HS-5 (cell line): ENCODE results near the gene ZNF649.
"Not testable (repeated sequence)": the region's sequence is repeated elsewhere in the genome, so short reads cannot be mapped to it uniquely, and the experiment has no call there.

Source experiments
- DNase-seq: peaks from one replicate; pipeline ENCODE4 v3.0.0-alpha.2; 2012; ENCODE audit warnings: low read depth

Gene ZNF649

GRCh38 chr19:51904331-51905165, at the start of gene ZNF649:
ZNF649 (minus strand) TSS chr19:51905017; CDS start chr19:51900107, 4,910 bp downstream.
- DNase-seq = peak; percentile 25

GRCh38 chr19:51948975-51949374, 44.2 kb upstream of the ZNF649 start:
- DNase-seq = no peak

- no peak for DNase-seq
Observed at GRCh38 chr19:51946602-51947001, 41.8 kb upstream of the ZNF649 start.

- no peak for DNase-seq
Observed at GRCh38 chr19:51944798-51945552, 40.2 kb upstream of the ZNF649 start.

- DNase-seq = no peak
Observed at GRCh38 chr19:51938936-51939335, 34.1 kb upstream of the ZNF649 start.

GRCh38 chr19:51931921-51932320, 27.1 kb upstream of the ZNF649 start:
- no peak for DNase-seq

- DNase-seq = no peak
Observed at GRCh38 chr19:51927859-51928258, 23.0 kb upstream of the ZNF649 start.

- DNase-seq = peak; percentile 92
Observed at GRCh38 chr19:51926784-51927741, 22.2 kb upstream of the ZNF649 start, which contains the start of gene ZNF613. ZNF613 (plus strand) TSS chr19:51927472; CDS start chr19:51936221, 8,749 bp downstream.

- no peak for DNase-seq
Observed at GRCh38 chr19:51926426-51926783, 21.6 kb upstream of the ZNF649 start.

GRCh38 chr19:51921949-51922348, 17.1 kb upstream of the ZNF649 start:
- DNase-seq = no peak

GRCh38 chr19:51919606-51920005, 14.8 kb upstream of the ZNF649 start:
- DNase-seq = no peak

GRCh38 chr19:51916167-51916566, 11.3 kb upstream of the ZNF649 start:
- no peak for DNase-seq

GRCh38 chr19:51915324-51915867, 10.6 kb upstream of the ZNF649 start:
- no peak for DNase-seq

GRCh38 chr19:51907981-51908380, 3.2 kb upstream of the ZNF649 start:
- not testable (repeated sequence) for DNase-seq

- DNase-seq = not testable (repeated sequence)
Observed at GRCh38 chr19:51906108-51906507, 1.3 kb upstream of the ZNF649 start.

- not testable (repeated sequence) for DNase-seq
Observed at GRCh38 chr19:51905639-51906038, 822 bp upstream of the ZNF649 start.

- DNase-seq = no peak
Observed at GRCh38 chr19:51905206-51905605, 389 bp upstream of the ZNF649 start.

- DNase-seq = no peak
Observed at GRCh38 chr19:51903192-51903591, 1.6 kb downstream of the ZNF649 start.

- DNase-seq = no peak
Observed at GRCh38 chr19:51901860-51902259, 3.0 kb downstream of the ZNF649 start.

- DNase-seq = no peak
Observed at GRCh38 chr19:51891193-51891747, 13.5 kb downstream of the ZNF649 start.

- no peak for DNase-seq
Observed at GRCh38 chr19:51889934-51890333, 14.9 kb downstream of the ZNF649 start.
